Astrocyte (in vitro differentiated cells and primary cell): ENCODE measurements around the gene SELENOT. TPM values are rescaled to one million over a fixed set of nuclear protein-coding genes. Genes with fewer than 3 reads are reported as not detected.

Source experiments
- DNase-seq: peaks from one replicate; pipeline ENCODE4 v3.0.0-alpha.2; 2010; ENCODE audit warnings: low read depth
- FAIRE-seq: peaks from 2 replicates; lab custom pipeline; 2011; peaks lifted over from hg19 to GRCh38; lab: Jason Lieb, UNC
- H2AFZ ChIP-seq: 2 replicates; pipeline ENCODE4 v1.6.0; 2012; ENCODE audit warnings: low read depth, low read length, inconsistent platforms
- H3K27ac ChIP-seq: 2 replicates; pipeline ENCODE4 v1.5.1; 2011; ENCODE audit warnings: low read depth, low read length, inconsistent platforms
- H3K27me3 ChIP-seq: 2 replicates; pipeline ENCODE4 v1.6.0; 2011; ENCODE audit warnings: low read length, inconsistent platforms; ENCODE audit not compliant: insufficient read depth
- H3K36me3 ChIP-seq: 2 replicates; pipeline ENCODE4 v1.5.1; 2011; ENCODE audit warnings: low read length, inconsistent platforms; ENCODE audit not compliant: insufficient read depth
- H3K4me1 ChIP-seq: 2 replicates; pipeline ENCODE4 v1.5.1; 2011; ENCODE audit warnings: low read length, inconsistent platforms; ENCODE audit not compliant: insufficient read depth
- H3K4me2 ChIP-seq: 2 replicates; pipeline ENCODE4 v1.6.0; 2012; ENCODE audit warnings: low read length, inconsistent platforms
- H3K4me3 ChIP-seq: 2 replicates; pipeline ENCODE4 v1.5.1; 2011; ENCODE audit warnings: low read depth, mild to moderate bottlenecking, low read length, inconsistent platforms; ENCODE audit not compliant: insufficient read depth
- H3K79me2 ChIP-seq: 2 replicates; pipeline ENCODE4 v1.6.0; 2012; ENCODE audit warnings: mild to moderate bottlenecking, low read length, inconsistent platforms; ENCODE audit not compliant: insufficient read depth
- H3K9ac ChIP-seq: 2 replicates; pipeline ENCODE4 v1.6.0; 2012; ENCODE audit warnings: mild to moderate bottlenecking, low read length, inconsistent platforms
- H3K9me3 ChIP-seq: 2 replicates; pipeline ENCODE4 v1.5.1; 2012; ENCODE audit warnings: low read depth, mild to moderate bottlenecking, low read length, inconsistent platforms; ENCODE audit not compliant: insufficient read depth
- H4K20me1 ChIP-seq: 2 replicates; pipeline ENCODE4 v1.6.0; 2012; ENCODE audit warnings: low read length, inconsistent platforms; ENCODE audit not compliant: insufficient read depth
- H3K27ac Mint-ChIP-seq: one replicate; pipeline ENCODE4 v1.8.0; 2021; ENCODE audit warnings: mild to moderate bottlenecking, mixed read lengths; ENCODE audit not compliant: unreplicated experiment
- H3K27me3 Mint-ChIP-seq: one replicate; pipeline ENCODE4 v1.8.0; 2021; ENCODE audit warnings: low read depth, mixed read lengths; ENCODE audit not compliant: unreplicated experiment
- H3K36me3 Mint-ChIP-seq: one replicate; pipeline ENCODE4 v1.8.0; 2021; ENCODE audit warnings: low read depth, mixed read lengths; ENCODE audit not compliant: unreplicated experiment
- H3K4me1 Mint-ChIP-seq: one replicate; pipeline ENCODE4 v1.8.0; 2021; ENCODE audit warnings: low read depth, mixed read lengths; ENCODE audit not compliant: unreplicated experiment
- H3K4me3 Mint-ChIP-seq: one replicate; pipeline ENCODE4 v1.8.0; 2021; ENCODE audit warnings: mild to moderate bottlenecking, moderate library complexity, mixed read lengths; ENCODE audit not compliant: unreplicated experiment
- H3K9me3 Mint-ChIP-seq: one replicate; pipeline ENCODE4 v1.8.0; 2021; ENCODE audit warnings: mild to moderate bottlenecking, mixed read lengths; ENCODE audit not compliant: unreplicated experiment
- CTCF ChIP-seq: IDR thresholded peaks from 2 replicates; pipeline ENCODE4 v1.5.1; 2011; ENCODE audit warnings: low read depth, mild to moderate bottlenecking, inconsistent platforms, low read length, moderate library complexity; ENCODE audit not compliant: insufficient read depth
- EZH2 ChIP-seq: IDR thresholded peaks from 2 replicates; pipeline ENCODE4 v1.6.1; 2012; ENCODE audit warnings: mild to moderate bottlenecking, low read length, inconsistent platforms; ENCODE audit not compliant: insufficient read depth
- total RNA-seq: library from RNA; stranded (reverse); gene quantifications from 2 replicates; pipeline ENCODE4 v1.2.1, GENCODE V29; 2021

Gene SELENOT
- total RNA-seq, 1 donor from 2014 or later: 132 TPM

- no peaks in the 10 kb centered on the region for H3K9me3 ChIP-seq
- Mint-ChIP-seq H3K4me3 (no peak overlapping the region), H3K9me3 (no peaks in the 10 kb centered on the region), H3K27me3 (no peaks in the 10 kb centered on the region), H3K27ac (no peak overlapping the region), H3K36me3 (peaks cover 8% of the 10 kb centered on the region), H3K4me1 (no peaks in the 10 kb centered on the region)
- no peaks in the 10 kb centered on the region for H3K27me3 ChIP-seq
- DNase-seq (no peak), FAIRE-seq (no peak)
- no peaks in the 10 kb centered on the region for H4K20me1 ChIP-seq
- H2AFZ ChIP-seq: no peak overlapping the region
- no peak overlapping the region for H3K27ac ChIP-seq
- H3K4me3 ChIP-seq: no peak overlapping the region
- TF ChIP-seq EZH2 (no peak), CTCF (no peak)
- H3K4me1 ChIP-seq: no peaks in the 10 kb centered on the region
- no peaks in the 10 kb centered on the region for H3K79me2 ChIP-seq
- no peak overlapping the region for H3K4me2 ChIP-seq
- no peak overlapping the region for H3K9ac ChIP-seq
- peaks cover 52% of the 10 kb centered on the region for H3K36me3 ChIP-seq
Measured at GRCh38 chr3:150567328-150567727, 35.8 kb upstream of the SELENOT start.

- no peak overlapping the region for H3K9ac ChIP-seq
- H2AFZ ChIP-seq: no peak overlapping the region
- Mint-ChIP-seq H3K36me3 (peaks cover 10% of the 10 kb centered on the region), H3K4me1 (no peaks in the 10 kb centered on the region), H3K27me3 (no peaks in the 10 kb centered on the region), H3K27ac (no peak overlapping the region), H3K9me3 (no peaks in the 10 kb centered on the region), H3K4me3 (no peak overlapping the region)
- peaks cover 5% of the 10 kb centered on the region for H3K79me2 ChIP-seq
- no peak overlapping the region for H3K27ac ChIP-seq
- H3K4me2 ChIP-seq: no peak overlapping the region
- FAIRE-seq (peak; percentile 5), DNase-seq (no peak)
- H4K20me1 ChIP-seq: peaks cover 12% of the 10 kb centered on the region
- no peak overlapping the region for H3K4me3 ChIP-seq
- H3K36me3 ChIP-seq: peaks cover 52% of the 10 kb centered on the region
- no peak for TF ChIP-seq CTCF
- no peak for TF ChIP-seq EZH2
- H3K4me1 ChIP-seq: no peaks in the 10 kb centered on the region
- no peaks in the 10 kb centered on the region for H3K9me3 ChIP-seq
- no peaks in the 10 kb centered on the region for H3K27me3 ChIP-seq
Measured at GRCh38 chr3:150577855-150578254, 25.3 kb upstream of the SELENOT start.

- H3K27ac ChIP-seq: no peak overlapping the region
- H3K36me3 ChIP-seq: peaks cover 62% of the 10 kb centered on the region
- Mint-ChIP-seq H3K27ac (no peak overlapping the region), H3K36me3 (peaks cover 14% of the 10 kb centered on the region), H3K4me1 (no peaks in the 10 kb centered on the region), H3K9me3 (no peaks in the 10 kb centered on the region), H3K4me3 (no peak overlapping the region), H3K27me3 (no peaks in the 10 kb centered on the region)
- peaks cover 4% of the 10 kb centered on the region for H4K20me1 ChIP-seq
- H3K9ac ChIP-seq: no peak overlapping the region
- H3K4me1 ChIP-seq: no peaks in the 10 kb centered on the region
- DNase-seq (no peak), FAIRE-seq (no peak)
- no peak overlapping the region for H3K4me2 ChIP-seq
- H3K27me3 ChIP-seq: no peaks in the 10 kb centered on the region
- H2AFZ ChIP-seq: no peak overlapping the region
- H3K79me2 ChIP-seq: peaks cover 13% of the 10 kb centered on the region
- H3K9me3 ChIP-seq: no peaks in the 10 kb centered on the region
- no peak for TF ChIP-seq CTCF
- no peak for TF ChIP-seq EZH2
- H3K4me3 ChIP-seq: no peak overlapping the region
Measured at GRCh38 chr3:150581174-150581573, 21.9 kb upstream of the SELENOT start.
